Fibroblast of peridontal ligament (primary cell): ENCODE data around the gene SNAI3.
A peak's percentile ranks its signal among the peaks of the same experiment; 100 is the strongest.

ENCODE experiments used
- DNase-seq: peaks from one replicate; pipeline ENCODE4 v3.0.0-alpha.2; 2010; ENCODE audit errors: extremely low read depth

SNAI3 gene

DNA sequence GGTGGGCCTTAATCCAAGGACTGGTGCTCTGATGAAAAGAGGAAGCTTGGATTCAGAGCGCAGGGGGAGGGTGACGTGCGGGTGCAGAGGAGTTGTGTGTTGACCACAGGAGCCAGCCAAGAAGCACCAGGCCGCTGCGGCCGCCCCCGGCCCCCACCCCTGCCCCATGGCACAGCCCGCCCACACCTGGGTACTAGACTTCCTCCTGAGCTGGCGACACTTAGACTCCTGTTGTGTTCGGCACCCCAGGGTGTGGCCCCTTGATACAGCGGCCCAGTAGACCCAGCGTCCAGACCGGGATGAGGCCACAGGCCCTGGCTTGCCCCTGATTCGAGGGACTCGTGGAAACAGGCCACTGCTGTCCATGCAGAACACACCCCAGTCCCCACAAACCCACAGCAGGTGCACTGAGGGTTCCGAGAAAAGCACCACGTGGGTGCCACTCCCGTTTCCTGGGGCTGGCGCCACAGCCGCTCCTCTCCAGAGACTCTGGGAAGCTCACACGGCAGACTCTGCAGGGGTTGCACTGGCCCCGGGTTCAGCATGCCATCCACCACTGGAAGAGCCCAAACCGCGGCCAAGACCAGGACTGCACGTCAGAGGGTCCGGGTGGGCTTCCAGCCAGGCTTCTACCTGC is 5.7 kb upstream of the SNAI3 start:
- DNase-seq: no peak

DNA sequence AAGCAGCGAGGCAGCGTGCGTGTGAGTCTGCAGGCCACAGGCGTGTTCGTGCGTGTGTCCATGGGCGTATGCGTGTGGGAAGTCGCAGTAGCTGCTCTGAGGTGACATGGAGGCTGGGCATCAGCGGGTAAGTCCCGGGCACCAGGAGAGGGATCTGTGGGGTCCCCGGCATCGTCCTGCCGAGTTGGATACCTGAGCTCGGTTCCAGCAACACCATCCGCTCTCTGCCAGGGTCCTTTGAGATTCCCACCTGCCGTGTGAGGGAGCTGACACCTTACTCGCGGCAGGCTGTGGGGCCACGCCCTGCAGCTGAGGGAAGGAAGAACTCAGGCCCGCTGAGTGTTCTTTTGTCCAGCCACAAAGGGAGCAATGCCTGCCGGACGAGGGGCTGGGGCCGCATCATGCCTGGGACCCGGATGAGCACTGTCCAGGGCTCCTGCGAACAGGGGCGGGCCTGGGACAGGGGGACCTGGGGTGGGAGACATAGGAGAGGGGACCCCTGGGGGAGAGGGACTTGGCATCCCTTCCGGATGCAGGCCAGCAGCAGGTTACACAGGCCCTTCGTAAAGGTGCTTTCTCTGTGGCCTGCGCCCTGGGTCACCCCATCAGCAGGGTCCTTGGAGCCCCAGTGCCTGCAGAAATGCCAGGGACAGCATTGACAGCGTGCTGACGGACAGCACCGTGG is 5.0 kb upstream of the SNAI3 start:
- no peak for DNase-seq

DNA sequence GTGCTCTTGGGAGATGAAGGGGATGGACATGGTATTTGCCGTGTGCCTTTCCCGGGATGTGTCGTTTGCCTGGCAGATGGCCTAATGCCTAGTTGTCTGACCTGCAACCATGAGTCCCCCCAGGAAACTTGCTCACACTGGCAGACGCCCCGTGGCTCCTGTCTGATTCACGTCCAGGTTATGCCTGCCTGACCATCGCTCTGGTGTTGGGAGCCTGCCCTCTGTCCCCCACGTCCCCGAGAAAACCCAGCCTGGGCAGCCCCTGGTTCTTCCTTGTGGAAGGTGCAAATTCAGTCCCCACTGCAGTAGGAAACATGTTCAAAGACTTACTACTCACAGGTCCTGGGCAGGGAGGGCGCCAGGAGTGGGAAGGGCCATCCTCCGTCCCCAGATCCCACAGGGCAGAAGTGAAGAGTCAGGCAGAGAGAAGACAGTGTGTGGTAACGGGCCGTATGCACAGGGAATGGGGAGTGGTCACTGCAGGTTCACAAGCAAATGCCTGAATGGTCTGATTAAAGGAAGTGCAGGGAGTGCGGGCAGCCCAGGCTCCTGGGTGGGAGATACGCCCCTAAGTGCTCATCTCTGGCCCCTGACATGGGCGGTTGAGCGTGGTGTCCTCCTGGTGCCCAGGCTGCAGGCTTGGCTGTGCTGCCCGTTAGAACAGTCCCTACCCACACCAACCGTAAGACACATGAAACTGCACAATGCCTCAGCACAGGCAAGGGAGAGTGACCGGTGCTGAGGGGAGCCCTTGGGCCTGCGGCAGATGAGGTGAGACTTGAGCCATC is 4.2 kb upstream of the SNAI3 start:
- DNase-seq: no peak

DNA sequence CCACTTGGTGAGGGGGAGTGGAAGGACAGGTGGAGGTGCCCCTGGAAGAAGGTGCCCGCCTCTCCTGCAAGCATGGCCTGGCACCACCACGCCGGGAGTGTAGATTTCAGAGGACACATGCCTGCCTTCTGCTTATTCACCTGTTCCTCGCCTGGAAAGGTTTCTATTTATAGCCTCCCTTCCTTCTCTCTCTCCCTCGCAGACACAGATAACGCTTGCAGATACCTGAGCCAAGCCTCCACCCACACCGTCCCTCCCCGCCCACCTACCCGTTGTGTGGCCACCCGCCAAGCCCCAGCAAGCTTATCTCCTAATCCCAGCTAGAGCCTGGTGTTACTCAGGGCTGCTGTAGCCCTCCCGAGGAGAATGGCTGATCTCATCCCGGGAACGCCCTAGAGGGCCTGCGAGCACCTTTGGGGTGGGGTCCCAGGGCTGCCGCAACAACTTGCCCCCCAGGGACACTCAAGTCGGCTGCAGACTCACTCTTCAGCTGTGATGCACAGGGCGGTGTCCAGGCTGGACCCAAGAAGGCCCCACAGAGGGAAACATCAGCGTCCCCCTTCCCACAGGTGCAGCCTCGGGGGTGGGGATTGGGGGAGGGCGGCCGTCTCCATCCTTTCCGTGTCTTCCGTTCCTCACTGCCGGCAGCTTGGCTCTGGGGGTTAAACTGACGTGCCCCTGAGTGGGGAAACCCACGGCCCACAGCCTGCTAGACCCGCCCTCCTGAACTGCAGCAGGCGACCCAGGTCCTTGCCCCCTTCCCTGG is 1.9 kb upstream of the SNAI3 start:
- no peak for DNase-seq

DNA sequence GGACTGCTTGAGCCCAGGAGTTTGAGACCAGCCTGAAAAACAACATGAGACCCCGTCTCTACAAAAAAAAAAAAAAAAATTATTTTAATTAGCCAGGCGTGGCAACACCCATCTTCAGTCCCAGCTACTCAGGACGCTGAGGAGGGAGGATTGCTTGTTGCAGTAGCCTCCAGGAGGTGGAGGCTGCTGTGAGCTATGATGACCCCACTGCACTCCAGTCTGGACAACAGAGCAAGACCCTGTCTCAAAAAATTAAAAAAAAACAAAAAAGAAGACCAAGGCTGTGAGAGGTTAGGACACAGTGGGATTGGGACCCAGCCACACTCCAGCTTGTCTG is 1.3 kb upstream of the SNAI3 start:
- no peak for DNase-seq

DNA sequence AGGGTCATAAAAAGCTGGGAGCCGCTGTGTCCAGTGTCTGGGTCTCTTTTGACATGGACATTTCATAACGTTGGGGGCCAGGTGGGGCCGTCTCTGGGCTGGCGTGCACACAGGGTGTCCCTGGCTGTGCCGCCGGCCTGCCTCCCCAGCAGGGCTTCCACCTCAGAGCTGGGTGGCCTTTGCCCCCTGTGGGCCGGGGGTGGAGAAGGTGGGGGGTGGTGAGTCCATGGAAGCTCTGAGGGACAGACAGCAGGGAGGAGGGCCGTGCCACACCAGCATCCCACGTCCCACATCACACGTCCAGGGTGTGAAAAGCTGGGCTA is 908 bp upstream of the SNAI3 start:
- no peak for DNase-seq

DNA sequence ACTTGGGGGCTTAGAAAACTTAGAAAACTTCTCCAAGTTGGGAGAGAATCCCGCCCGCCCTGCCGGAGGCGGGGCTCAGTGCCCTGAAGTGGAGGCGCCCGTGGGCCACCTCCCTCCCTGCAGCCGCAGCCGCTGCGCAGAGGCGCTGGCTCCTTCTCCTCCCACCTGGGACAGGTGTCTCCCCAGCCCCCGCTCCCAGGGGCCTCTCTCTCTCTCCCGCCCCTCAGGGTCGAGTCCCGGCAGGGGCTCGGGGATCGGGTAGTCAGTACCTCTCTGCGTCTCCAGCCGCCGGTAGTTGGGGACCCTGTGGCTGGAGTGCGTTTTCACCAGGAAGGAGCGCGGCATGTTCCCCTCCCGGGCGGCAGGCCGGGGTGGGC is 257 bp downstream of the SNAI3 start:
- DNase-seq: no peak

DNA sequence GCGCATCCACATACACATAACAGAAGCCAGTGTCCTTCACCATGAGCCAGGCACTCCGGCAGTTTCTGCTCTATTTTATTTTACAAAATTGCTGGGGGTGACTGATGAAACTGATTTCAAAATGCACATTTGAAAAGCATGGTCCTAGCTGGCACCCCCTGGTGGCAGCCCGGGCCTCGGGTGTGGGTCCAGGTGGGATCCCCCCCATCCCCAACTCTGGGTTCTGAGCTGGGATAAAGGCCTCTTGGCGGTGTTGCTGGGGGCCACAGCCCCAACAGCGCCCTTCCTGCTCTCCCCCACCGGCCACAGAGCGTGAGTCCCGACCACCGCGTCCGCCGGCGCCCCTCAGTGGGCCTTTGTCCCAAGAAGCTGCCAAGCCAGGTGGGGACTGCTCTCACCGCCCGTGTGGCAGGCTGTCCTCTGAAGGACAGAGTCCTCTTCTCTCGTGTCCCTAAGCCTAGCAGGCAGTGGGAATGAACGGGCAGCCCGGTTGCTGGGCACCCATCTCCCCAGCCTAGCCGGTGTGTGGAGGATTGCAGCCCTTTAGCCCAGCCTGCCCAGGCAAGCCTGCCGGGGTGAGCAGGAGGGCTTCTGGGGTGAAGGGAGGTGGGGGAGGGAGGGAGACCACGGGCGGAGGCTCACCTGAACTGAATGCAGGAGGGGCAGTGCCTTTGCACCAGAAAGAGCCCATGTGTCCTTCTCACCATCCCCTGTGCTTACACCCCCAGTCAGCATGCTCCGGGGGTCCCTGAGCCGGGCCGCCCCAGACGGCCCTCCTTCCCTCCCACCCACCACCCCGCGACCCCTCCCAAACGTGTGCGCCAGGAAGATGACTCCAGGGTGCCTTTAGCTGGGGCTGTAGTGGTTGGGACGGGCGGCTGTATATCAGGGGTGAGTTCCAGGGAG is 898 bp downstream of the SNAI3 start:
- DNase-seq: peak; percentile 68

DNA sequence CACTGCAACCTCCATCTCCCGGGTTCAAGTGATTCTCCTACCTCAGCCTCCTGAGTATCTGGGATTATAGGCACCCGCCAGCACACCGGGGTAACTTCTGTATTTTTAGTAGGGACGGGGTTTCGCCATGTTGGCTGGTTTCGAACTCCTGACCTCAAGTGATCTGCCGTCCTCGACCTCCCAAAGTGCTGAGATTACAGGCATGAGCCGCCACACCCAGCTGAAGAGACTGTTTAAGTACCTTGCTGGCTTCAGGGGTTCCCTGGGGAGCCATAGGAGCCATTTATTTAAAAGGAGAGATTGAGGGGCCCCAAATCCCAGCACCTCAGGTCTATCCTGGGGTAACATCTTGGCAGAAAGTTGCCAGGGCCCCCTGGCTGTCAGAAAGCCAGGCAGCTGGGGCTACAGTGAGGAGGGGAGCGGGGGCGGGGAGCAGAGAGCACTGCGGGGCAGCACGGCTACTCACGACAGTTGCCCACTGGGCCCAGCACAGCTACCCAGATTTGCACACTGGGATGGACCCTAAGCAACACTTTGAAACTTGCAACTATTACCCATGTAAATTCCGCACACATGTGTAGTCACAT is 1.6 kb downstream of the SNAI3 start:
- no peak for DNase-seq

DNA sequence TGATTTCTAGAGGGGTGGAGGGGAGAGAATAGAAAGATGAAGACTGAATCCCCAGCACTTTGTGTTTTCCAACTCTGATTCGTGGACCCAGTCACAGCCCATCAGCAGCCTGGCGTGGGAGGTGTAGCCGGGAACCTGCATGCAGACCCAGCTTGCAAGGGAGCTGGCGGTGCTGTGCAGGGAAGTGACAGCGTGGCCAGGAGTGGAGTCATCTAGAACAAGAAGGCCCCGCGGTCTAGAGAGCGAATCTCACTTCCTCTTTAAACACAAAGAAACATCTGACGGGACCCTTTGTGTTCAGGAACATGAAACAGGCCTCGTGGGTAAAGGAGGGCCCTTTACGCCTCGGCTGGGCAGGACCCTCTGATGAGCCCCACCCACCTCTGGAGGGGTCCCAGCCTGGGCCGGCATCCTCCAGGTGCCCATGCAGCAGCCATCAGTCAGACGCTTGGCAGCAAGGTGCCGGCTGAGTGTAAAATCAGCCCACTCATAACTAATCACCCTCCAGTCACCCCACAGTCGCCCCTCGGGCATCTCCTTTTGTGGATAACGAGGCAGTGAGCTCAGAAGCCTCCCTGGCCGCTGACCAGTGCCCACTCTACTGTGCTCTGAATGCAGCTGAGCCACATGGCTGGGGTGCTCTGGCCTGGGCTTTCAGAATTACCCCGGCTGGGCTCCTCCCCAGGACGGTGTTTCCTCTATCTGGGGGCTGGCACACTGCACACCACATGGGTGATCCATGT is 4.4 kb downstream of the SNAI3 start:
- no peak for DNase-seq

DNA sequence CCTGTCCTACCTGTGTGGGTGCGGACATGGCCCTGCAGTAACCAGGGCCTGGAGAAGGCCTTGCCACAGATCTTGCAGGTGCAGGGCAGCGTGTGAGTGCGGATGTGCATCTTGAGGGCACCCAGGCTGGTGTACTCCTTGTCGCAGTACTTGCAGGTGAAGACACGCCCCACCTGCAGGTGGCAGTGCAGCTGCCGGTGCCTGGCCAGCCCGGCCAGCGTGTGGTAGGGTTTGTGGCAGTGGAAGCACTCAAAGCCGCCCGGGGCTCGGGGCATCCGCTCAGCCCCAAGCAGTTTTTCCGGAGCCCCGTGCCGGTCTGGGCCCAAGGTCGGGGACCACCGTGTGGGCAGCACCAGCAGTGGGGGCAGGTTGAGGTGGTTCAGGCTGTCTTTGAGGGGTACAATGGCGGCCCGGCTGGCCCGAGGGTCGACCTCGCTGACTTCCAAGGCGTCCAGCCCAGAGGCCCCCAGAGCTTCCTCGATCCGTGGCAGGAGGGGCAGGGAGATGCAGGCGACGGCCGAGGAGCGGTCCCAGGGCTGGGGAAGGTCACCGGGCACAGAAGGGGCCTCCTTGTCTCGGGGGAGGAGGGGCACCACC is 5.1 kb downstream of the SNAI3 start:
- no peak for DNase-seq

DNA sequence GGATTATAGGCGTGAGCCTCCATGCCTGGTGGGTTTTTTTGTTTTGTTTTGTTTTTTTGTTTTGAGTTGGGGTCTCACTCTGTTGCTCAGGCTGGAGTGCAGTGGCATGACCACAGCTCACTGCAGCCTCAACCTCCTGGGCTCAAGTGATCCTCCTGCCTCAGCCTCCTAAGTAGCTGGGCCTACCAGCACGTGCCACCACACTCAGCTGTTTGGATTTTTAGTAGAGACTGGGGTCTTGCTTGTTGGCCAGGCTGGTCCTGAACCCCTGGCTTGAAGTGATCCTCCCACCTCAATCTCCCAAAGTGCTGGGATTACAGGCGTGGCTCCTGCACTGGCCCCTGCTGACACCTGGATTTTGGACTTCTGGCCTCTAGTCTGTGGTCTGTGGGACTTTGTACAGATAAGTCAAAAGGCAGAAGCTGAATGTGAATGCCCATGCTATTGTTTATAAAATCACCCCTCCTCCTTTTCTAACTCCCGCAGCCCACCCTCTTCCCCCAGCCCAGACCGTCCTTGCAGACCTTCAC is 5.7 kb downstream of the SNAI3 start:
- DNase-seq: no peak

DNA sequence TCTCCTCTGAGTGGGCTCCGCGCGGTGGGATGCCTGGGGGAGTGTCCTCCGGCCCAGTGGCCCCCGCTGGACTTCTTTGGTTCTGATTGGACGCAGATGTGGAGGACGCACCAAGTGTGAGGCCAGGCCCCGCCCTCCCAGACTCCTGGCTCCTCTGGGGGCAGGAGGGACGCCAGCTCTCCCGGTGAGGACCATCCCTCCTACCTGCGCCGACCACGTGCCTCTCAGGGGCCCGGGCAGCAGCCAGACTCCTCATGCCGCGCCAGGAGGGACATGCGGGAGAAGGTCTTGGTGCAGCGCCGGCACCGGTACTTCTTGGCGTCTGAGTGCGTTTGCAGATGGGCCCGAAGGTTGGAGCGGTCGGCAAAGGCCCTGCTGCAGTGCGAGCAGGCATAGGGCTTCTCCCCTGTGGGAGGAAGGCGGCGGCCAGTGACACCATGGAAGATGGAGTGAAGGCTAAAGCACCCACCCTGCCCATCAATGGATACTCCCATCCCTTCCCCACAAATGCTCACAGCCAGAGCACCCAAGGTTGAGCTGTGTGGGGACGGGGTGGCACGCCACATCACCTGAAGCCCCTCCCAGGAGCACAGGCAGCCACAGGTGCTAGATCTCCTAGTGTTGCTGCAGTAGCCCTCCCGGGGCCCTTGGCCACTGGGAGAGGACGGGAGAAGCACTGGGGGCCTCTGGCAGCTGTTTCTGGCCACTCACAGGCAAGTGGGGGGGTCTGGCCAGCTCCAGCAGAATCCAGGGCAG is 7.9 kb downstream of the SNAI3 start:
- no peak for DNase-seq

DNA sequence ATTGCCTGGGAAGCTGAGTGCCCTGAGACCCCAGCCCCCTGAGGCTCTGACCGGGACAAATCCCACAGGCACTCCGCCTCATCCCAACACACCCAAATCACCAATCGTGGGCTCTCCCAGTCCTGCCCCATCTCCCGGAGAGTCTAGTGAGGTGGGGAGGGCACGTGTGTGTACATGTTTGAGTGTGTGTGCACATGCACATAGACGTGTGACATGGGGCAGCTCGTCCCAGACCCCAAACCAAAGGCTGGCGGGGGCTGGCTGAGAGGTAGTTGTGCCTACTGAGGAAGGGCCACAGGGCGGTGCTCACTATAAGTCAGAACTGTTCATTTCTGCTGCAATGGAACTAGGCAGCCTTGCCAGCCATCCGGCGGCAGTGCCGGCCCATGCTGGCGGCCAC is 8.6 kb downstream of the SNAI3 start:
- DNase-seq: no peak

DNA sequence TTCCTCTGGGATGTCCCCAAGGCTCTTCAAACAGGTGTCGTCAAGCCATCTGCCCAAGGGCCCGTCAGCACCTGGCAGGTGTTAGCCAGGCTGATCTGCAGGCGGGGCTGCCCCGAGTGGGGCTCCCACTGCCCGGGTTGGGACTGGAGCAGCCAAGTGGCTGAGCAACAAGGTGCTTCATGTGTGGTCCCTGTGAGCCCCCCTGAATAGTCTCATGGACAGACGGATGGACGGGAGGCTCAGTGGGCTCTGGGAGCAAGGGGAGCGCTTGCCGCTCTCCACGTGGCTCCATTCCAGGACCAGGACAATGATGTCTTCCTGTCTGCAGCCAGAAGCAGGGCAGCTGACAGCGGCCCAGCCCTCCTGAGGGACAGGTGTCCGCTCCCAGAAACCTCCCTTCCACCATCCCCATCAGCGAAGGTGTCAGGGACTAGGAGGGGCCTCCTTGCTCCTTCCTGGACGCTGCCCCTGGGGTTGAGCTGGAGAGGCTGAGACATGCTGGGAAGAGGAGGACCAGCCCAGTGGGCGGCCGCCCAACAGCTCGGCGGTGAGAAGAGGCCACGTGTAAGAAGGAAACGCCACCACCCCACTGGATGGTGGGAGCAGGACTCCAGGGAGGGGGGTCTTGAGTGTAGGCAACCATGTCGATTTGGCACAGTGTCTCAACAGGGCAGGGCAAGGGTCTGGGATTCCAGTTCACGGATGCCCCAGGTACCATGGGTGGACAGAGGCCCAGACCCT is 9.6 kb downstream of the SNAI3 start:
- DNase-seq: no peak

DNA sequence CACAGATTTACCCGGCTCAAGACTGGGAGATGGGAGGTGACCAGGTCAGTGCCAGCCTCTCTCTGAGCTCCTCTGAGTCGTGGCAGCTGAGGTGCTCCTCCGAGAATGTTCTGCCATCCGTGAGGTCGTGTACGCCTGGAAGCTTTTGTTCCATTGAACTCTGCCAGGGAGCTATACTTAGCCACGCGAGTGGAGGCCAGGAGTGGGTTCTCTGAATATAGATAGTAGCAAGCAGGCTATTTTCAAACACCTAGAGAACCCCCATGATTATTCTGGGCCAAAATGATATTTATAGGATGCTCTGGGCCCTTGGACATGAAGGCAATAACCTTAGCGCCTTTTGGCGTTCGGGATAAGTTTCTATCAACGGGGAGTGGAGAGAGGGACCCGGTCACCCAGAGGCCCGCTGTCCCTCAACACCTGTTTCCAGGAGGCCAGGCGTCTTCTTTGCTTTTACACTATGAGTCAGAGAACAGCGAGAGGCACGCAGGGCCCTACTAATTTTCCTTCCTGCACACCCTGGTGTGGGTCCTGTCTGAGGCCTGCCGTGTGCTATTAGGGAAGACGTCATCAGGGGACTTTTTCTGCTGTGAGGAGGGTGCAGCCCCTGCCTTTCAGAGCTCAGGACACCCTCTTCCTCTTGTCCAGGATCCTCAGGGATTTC is 12.5 kb downstream of the SNAI3 start:
- no peak for DNase-seq

DNA sequence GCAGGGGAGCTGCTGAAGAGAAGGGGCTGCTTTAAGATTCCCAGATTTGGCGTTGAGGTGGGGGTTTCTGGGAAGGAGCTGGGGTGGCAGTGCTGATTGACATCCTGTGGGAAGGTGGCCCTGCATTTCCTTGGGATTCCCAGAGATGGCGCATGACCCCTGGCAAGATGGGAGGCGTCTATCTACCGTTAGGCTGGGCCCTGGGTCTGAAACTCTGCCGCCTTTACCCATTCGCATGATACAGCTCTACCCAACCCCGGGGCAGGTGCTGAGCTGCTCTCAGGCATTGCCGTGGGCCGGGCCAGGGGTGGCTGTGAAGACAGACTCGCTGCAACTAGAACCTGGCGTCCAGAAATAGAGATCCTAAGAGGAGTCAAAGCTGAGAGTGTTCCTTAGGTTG is 13.5 kb downstream of the SNAI3 start:
- DNase-seq: no peak

DNA sequence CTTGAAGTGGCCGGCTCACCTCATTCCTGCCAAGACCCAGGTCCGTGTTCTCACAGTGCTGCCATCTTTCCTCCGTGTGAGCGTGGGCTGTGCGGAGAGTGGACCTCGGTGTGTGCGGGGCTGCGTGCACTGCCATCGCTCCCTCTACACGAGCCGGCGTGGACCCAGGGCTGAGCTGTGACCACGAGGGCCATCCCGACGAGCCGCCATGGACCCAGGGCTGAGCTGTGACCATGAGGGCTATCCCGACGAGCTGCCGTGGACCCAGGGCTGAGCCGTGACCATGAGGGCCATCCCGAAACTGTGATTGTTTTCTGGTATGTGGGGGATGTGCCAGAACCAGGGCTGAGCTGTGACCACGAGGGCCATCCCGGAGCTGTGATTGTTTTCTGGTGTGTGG is 14.5 kb downstream of the SNAI3 start:
- DNase-seq: no peak
